Subcutaneous adipose tissue (tissue), 4 donors: ENCODE measurements around the gene OR2C3. TPM values are rescaled to one million over a fixed set of nuclear protein-coding genes. Genes with fewer than 3 reads are reported as not detected.

Experiments
- total RNA-seq, 4 donors: library from RNA; depleted of rRNA; stranded (reverse); fragments of >200 nt; gene quantifications; one replicate each; pipeline ENCODE4 v1.1.0, GENCODE V29; 2016
- TF ChIP-seq, protein P1 (sequence below): fragments of 450-650 bp; IDR thresholded peaks from one replicate; pipeline ENCODE4 v1.5.1; 2016; ENCODE audit warnings: low read depth, mild to moderate bottlenecking, control low read depth, antibody characterized with exemption, moderate library complexity

Gene OR2C3
- total RNA-seq, 4 donors from 2014 or later = 0.17 TPM; not detected in 3

DNA sequence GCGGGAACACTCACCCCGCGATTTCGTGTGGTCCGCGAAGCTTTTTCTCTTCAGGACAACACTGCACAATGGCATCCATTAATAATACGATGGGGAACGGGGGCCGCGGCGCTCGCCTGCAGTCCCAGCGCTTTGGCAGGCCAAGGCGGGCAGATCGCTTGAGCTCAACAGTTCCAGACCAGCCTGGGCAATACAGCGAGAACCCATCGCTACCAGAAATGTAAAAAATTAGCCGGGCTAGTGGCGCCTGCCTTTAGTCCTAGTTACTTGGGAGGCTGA, 17.7 kb downstream of the OR2C3 start:
- TF ChIP-seq, protein P1, sequence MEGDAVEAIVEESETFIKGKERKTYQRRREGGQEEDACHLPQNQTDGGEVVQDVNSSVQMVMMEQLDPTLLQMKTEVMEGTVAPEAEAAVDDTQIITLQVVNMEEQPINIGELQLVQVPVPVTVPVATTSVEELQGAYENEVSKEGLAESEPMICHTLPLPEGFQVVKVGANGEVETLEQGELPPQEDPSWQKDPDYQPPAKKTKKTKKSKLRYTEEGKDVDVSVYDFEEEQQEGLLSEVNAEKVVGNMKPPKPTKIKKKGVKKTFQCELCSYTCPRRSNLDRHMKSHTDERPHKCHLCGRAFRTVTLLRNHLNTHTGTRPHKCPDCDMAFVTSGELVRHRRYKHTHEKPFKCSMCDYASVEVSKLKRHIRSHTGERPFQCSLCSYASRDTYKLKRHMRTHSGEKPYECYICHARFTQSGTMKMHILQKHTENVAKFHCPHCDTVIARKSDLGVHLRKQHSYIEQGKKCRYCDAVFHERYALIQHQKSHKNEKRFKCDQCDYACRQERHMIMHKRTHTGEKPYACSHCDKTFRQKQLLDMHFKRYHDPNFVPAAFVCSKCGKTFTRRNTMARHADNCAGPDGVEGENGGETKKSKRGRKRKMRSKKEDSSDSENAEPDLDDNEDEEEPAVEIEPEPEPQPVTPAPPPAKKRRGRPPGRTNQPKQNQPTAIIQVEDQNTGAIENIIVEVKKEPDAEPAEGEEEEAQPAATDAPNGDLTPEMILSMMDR = no peak

DNA sequence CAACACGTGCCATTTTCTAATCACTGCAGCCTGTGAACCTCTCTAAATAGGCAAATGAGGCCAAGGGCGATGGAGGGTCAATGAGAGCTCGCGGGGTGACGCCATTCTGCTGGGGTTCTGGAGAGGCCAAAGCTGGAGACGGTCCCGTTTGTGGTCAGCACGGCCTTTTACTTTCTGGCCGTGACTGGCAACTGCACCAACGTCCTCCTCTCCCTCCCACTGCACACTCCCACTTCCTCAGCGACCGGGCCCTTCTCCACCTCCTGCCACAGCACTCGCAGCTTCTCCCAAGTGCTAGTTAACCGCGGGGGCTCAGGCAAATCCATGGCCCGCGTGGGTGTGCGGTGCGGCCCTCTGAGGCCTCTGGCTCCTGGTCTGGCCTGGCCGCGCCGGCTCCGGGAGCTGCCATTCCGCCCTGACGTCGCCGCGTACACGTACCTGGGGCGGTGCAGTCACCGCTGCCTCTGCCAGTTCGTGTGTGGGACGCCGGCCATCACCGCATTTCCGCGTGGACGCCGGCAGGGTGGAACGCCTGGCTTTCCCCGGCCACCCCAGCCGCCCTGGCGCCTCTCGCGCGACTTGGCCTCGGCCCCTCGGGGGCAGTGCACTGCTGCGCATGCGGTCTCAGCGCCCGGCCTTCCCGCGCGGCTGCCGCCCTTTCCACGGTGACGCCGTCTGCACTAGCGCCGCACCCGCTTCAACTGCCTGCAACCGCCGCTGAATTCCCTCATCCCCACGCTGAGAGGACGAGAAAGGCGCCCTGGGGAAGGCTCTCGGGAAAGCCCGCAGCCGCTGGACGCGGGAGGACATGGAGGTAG, 18.2 kb downstream of the OR2C3 start:
- TF ChIP-seq, protein P1 = no peak

DNA sequence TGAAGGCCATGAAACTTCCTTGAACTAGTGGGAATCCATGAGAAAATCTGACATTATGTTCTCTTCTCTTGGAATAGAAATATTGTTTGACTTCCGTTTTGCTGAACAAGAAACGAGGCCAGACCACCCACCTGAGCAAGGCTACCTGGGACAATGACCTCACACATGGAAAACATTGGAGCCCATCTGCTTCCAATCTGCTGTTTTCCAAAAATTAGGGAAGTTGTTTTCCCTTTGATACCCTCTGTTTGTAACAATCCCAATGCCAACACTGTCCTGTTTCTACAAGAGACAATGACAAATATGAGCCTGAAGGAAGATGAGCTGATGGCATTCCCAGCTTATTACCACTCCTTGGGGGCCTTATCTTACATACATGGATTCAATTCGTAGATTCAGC, 29.4 kb downstream of the OR2C3 start:
- TF ChIP-seq, protein P1 = no peak

DNA sequence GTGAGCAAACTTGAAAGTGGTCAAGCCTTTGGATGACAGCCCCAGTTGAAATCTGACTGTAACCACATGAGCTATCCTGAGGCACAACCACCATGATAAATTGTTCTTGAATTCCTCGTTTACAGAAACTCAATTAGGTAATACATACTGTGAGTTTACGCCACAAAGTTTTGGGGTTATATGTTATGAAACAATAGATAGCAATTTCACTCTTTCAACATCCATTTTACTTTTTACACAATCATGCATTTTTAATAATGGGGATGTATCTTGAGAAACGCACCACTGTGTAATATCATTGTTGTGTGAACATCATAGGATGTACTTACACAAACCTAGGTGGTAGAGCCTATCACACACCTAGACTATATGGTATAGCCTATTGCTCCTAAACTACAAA, 35.4 kb downstream of the OR2C3 start:
- TF ChIP-seq, protein P1 = no peak

DNA sequence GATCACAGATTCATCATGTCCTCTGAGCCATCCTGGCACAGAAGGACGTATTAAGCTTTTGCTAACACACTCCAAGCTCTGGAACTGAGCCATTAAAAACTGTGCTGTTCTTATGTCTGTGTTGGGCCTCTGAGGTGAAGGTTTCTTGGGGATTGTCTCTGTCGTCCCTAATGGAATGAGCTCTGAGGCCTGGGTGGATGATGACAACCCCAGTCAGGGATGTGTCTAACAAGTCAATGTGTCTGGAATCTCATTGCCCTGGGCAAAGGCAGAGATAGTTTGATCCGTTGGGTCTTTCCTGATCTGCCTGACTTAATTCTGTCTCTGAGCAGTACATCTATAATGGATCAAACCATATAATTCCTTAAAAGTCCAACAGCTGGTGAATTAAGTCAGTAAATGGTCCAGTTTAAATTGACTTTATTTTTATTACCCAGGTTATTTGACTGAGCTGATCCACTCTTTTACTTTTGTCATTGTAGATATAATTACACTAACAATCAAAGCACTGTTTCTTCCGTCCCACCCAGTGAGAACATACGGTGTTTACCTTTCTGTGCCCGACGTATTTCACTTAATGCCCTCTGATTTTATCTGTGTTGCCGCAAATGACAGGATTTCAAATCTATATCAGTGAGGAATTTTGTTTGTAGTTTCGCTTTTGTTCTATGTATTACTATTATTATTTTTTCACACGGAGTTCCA, 39.5 kb downstream of the OR2C3 start:
- TF ChIP-seq, protein P1 = no peak

DNA sequence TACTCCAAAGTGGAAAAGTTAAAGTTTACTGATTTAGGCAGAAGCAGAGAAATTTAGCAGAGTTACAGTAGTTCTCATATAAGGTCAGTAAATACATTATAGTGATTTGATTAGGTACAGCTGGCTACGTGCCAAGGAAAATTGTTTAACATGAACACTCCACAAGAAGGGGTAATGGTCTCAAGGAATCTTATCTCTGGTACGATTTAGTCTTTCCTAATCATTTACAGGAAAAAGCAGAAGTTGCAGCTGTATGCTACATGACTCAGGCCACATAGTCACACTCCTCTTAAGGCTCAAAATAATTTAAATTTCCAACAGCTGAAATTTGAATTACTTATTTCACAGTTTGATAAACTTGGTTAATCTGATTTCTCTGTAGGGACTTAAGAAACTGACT, 41.5 kb downstream of the OR2C3 start:
- TF ChIP-seq, protein P1 = no peak

DNA sequence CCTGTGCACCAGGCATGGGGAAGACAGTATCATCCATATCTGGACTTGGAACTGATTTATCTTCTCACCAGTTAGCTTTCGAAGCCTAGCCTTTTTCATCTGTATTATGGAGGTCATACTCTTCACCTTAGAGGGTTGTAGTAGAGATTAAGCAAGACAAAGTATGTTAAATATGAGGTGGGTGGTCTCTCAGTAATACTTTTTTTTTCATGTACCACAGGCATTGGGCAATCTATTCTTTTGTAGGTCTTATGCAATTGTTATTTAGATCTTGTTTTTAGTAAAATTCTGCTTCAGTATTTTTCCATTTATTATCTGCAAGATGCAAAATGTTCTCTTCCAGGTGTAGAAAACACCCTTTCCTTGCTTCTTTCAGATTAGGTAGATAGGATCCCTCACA, 43.1 kb downstream of the OR2C3 start:
- TF ChIP-seq, protein P1 = no peak
